HCT116 (cell line): ENCODE measurements around the gene VEGFA.

Experiments
- CEBPB ChIP-seq: IDR thresholded peaks from 2 replicates; pipeline ENCODE4 v1.6.1; 2012; ENCODE audit warnings: low read depth
- CTCF ChIP-seq, 3 experiments: fragments of 200-600 bp in 1 of 3; sonication (generic) in 1 of 3; IDR thresholded peaks in 2 of 3; conservative IDR thresholded peaks in 1 of 3; 2 replicates each; pipeline ENCODE4 v1.5.1; 2012 to 2017; ENCODE audit warnings: low read depth in 2 of 3, low read length in 2 of 3, antibody characterized with exemption in 1 of 3, borderline replicate concordance in 1 of 3, control low read depth in 1 of 3, mild to moderate bottlenecking in 1 of 3, mixed read lengths in 1 of 3, mixed run types in 1 of 3, moderate library complexity in 1 of 3; ENCODE audit not compliant: insufficient read depth in 1 of 3
- EZH2 ChIP-seq: fragments of 200-600 bp; sonication (generic); IDR thresholded peaks from 2 replicates; pipeline ENCODE4 v1.6.1; 2017; ENCODE audit warnings: antibody characterized with exemption, mixed run types
- JUND ChIP-seq: IDR thresholded peaks from 2 replicates; pipeline ENCODE4 v1.6.1; 2012
- MAX ChIP-seq: IDR thresholded peaks from 2 replicates; pipeline ENCODE4 v1.6.1; 2012
- POLR2A ChIP-seq: IDR thresholded peaks from 2 replicates; pipeline ENCODE4 v1.7.0; 2011; ENCODE audit warnings: borderline replicate concordance; ENCODE audit not compliant: insufficient read depth, insufficient read length; ENCODE audit errors: extremely low read depth
- POLR2AphosphoS5 ChIP-seq: IDR thresholded peaks from 2 replicates; pipeline ENCODE4 v1.6.1; 2011; ENCODE audit warnings: mild to moderate bottlenecking, low read depth, low read length, moderate library complexity
- RAD21 ChIP-seq: IDR thresholded peaks from 2 replicates; pipeline ENCODE4 v1.6.1; 2012; ENCODE audit warnings: low read depth, mild to moderate bottlenecking
- REST ChIP-seq: IDR thresholded peaks from 2 replicates; pipeline ENCODE4 v1.6.1; 2012; ENCODE audit warnings: low read depth
- SIN3A ChIP-seq: IDR thresholded peaks from 2 replicates; pipeline ENCODE4 v1.6.1; 2012; ENCODE audit warnings: low read depth
- SP1 ChIP-seq: IDR thresholded peaks from 2 replicates; pipeline ENCODE4 v1.6.1; 2012; ENCODE audit warnings: low read depth
- YY1 ChIP-seq: IDR thresholded peaks from 2 replicates; pipeline ENCODE4 v1.6.1; 2011; ENCODE audit warnings: low read length, low read depth, moderate library complexity, mild to moderate bottlenecking; ENCODE audit not compliant: insufficient replicate concordance; ENCODE audit errors: extremely low read depth

- TF ChIP-seq CTCF (IDR thresholded peaks at IDR 0.05 in 2 of 3, conservative IDR thresholded peaks at IDR 0.05 in 1 of 3; ENCODE audit: borderline replicate concordance in 1 of 3, insufficient read depth in 1 of 3, low read depth in 2 of 3, low read length in 2 of 3) = no peak
- TF ChIP-seq JUND = no peak
- no peak for TF ChIP-seq POLR2A
- TF ChIP-seq SP1 = no peak
- TF ChIP-seq EZH2 = no peak
- no peak for TF ChIP-seq CEBPB
- no peak for TF ChIP-seq YY1
- TF ChIP-seq SIN3A = no peak
- TF ChIP-seq RAD21 = no peak
- no peak for TF ChIP-seq POLR2AphosphoS5
- no peak for TF ChIP-seq REST
- no peak for TF ChIP-seq MAX
Observed at GRCh38 chr6:43764772-43765171, 5.2 kb upstream of the VEGFA start.
